Measurements from ENCODE around the gene AR.
"Not testable (repeated sequence)": the region's sequence is repeated elsewhere in the genome, so short reads cannot be mapped to it uniquely, and the experiment has no call there.

The AR gene

GRCh38 chrX:67651437-67652142 is 107.8 kb downstream of the AR start:
- DNase-seq, result no peak

GRCh38 chrX:67652543-67652942 is 108.7 kb downstream of the AR start:
- no peak for DNase-seq

DNA sequence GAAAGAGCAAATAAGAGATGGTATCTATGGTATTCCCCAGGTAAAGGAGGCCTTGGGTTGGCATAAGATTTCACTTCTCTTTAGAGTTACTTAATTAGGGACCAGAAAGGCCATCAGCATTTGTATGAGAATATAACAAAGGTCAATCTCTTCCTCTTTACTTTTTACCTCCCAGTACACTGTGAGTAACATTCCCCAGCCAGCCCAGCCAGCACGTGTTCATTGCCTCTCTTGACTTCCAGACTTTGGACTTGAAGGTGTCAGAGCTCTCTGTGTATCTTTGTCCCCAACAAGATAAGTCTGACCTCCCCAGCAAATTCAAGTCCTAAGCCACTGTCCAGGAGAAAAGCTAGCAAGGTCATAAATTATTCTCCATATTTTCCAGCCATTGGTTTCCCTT is 110.5 kb downstream of the AR start:
- no peak for DNase-seq

GRCh38 chrX:67665583-67665982 is 121.8 kb downstream of the AR start:
- DNase-seq, result no peak

DNA sequence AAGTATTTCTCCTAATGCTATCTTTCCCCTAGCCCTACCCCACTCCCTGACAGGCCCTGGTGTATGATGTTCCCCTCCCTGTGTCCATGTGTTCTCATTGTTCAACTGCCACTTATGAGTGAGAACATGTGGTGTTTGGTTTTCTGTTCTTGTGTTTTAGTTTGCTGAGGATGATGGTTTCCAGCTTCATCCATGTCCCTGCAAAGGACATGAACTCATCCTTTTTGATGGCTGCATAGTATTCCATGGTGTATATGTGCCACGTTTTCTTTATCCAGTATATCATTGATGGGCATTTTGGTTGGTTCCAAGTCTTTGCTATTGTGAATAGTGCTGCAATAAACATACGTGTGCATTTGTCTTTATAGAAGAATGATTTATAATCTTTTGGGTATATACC is 126.9 kb downstream of the AR start:
- not testable (repeated sequence) for DNase-seq

GRCh38 chrX:67673741-67674274 is 130.0 kb downstream of the AR start:
- DNase-seq, result no peak

DNA sequence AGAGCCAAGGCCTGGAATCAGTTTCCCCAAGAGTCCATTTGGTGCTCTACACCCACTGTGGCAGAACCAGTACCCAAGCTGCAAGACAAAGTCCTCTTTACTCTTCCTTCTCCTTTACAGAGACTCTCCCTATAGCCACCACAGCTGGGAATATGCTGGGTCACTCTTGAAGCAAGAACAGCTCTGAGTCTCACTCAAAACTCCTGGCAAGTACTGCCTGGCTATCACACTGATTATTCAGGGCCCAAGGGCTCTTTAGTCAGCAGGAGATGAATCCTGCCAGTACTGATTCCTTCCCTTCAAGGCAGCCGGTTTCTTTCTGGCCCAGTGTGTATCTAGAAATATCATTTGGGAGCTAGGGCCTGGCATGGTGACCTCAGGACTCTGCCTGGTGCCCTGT is 130.9 kb downstream of the AR start:
- no peak for DNase-seq

DNA sequence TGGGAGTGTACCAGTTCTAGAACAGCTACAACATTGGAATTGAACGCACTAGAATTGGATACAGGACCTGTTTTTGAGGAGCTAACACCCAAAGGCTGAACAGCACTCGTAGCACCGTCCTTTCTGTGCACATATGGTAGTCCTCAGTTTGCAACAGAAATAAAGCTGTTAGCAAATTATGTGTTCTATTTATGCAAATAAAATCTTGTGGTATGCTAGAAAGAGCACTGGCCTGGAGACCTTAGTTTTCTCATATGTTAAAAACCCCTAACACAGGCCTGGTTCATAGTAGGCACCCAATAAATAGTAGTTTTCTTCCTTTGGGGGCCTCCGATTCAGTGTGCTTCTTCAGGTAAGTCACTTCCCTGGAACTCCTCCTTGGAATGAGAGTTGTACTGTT is 140.3 kb downstream of the AR start:
- no peak for DNase-seq

- DNase-seq, result no peak
Measured at GRCh38 chrX:67692246-67692645, 148.4 kb downstream of the AR start.

- DNase-seq, result no peak
Measured at GRCh38 chrX:67693928-67694327, 150.1 kb downstream of the AR start.

DNA sequence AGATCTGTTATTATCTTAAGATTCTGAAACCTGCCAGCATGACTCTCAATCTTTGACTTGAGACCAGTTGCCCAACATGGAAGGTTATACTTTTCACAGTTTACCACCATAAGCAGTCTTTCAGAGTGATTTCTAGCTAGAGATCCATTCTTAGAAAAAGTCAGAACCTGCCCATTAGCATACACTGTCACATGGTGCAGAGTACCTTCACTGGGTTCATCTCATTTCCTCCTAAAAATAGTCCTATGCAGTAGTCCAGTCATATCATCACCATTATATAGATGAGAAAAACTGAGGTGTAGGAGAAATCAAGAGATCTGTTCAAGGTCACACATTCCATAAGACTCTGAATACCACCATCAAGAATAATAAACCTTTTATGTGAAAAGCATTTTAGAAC is 153.6 kb downstream of the AR start:
- no peak for DNase-seq

GRCh38 chrX:67700602-67701001 is 156.8 kb downstream of the AR start:
- DNase-seq, result no peak

- no peak for DNase-seq
Measured at GRCh38 chrX:67714004-67714403, 170.2 kb downstream of the AR start.

DNA sequence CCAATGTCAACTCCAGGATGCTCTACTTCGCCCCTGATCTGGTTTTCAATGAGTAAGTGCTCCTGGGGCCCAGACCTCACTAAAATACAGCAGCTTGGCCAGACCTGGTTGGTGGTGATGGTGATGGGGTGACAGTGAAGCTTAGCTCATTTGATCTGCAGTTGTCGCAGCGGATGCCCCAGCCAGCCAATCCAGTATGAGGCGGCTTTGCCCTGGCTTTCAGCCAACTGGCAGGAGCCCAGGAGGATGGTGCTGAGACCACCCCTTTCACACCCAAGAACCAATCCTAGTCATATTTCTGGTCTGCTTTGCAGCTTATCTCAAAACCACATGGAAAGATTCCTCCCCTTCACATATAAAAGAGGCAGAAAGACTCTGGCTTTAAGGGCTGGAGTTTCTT is 173.8 kb downstream of the AR start:
- no peak for DNase-seq

- no peak for DNase-seq
Measured at GRCh38 chrX:67718926-67719325, 175.1 kb downstream of the AR start.

DNA sequence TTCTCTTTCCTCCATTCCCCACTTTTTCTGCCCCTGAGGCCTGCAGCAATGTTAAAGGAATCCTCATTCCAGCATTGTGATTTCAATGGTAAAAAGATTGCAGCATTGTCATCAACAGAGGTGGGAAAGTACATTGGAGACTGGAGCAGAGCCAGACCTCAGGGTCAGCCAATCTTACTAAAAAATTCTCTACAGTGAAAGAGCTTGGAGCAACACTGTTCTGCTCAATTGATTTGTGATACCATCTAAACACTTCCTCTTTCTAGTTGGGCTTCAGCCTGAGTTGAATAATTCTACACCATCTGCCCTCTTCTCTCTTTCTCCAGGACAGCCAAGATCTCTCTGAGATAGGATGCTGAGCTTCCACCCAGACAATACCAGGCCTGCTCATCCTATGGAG is 176.5 kb downstream of the AR start:
- DNase-seq, result no peak

- no peak for DNase-seq
Measured at GRCh38 chrX:67721321-67721720, 177.5 kb downstream of the AR start.

DNA sequence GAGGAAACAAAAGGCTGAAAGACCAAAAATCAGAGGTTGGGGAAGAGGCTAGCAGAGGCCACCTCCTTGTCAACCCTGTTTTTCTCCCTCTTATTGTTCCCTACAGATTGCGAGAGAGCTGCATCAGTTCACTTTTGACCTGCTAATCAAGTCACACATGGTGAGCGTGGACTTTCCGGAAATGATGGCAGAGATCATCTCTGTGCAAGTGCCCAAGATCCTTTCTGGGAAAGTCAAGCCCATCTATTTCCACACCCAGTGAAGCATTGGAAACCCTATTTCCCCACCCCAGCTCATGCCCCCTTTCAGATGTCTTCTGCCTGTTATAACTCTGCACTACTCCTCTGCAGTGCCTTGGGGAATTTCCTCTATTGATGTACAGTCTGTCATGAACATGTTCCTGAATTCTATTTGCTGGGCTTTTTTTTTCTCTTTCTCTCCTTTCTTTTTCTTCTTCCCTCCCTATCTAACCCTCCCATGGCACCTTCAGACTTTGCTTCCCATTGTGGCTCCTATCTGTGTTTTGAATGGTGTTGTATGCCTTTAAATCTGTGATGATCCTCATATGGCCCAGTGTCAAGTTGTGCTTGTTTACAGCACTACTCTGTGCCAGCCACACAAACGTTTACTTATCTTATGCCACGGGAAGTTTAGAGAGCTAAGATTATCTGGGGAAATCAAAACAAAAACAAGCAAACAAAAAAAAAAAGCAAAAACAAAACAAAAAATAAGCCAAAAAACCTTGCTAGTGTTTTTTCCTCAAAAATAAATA is 179.9 kb downstream of the AR start:
- DNase-seq, result no peak

- DNase-seq, result no peak
Measured at GRCh38 chrX:67724359-67725110, 180.7 kb downstream of the AR start.

GRCh38 chrX:67725471-67725870 is 181.7 kb downstream of the AR start:
- no peak for DNase-seq

GRCh38 chrX:67726018-67726417 is 182.2 kb downstream of the AR start:
- no peak for DNase-seq

DNA sequence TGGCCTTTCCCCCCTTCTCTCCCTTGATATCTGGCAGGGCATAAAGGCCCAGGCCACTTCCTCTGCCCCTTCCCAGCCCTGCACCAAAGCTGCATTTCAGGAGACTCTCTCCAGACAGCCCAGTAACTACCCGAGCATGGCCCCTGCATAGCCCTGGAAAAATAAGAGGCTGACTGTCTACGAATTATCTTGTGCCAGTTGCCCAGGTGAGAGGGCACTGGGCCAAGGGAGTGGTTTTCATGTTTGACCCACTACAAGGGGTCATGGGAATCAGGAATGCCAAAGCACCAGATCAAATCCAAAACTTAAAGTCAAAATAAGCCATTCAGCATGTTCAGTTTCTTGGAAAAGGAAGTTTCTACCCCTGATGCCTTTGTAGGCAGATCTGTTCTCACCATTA is 183.8 kb downstream of the AR start:
- no peak for DNase-seq

DNA sequence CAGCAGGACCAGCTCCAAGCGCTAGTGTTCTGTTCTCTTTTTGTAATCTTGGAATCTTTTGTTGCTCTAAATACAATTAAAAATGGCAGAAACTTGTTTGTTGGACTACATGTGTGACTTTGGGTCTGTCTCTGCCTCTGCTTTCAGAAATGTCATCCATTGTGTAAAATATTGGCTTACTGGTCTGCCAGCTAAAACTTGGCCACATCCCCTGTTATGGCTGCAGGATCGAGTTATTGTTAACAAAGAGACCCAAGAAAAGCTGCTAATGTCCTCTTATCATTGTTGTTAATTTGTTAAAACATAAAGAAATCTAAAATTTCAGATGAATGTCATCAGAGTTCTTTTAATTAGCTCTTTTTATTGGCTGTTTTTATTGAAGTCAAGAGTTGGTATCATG is 186.5 kb downstream of the AR start:
- DNase-seq, result no peak

DNA sequence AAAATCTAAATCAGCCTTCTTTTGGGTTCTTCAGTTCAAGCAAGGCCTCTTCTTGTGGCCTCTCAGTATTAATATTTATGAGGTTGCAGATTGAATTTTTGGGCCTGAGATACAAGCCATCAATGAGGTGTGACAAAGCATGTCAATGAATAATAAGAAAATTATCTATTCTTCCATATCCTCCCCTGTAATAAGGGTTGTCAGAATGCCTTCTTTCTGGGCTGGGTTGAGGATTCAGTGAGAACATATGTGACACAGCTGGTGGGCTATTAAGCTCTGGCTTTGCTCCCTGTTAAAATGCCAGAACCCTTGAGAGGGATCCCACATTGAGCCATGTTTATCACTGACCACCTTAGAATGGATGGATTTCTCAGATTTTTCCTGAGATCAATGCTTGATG is 187.2 kb downstream of the AR start:
- DNase-seq, result no peak

Data from activated gamma-delta T cell treated with Interleukin-2 at 50 U/mL for 16 hours (primary cell).